IMR-90 (cell line): ENCODE data around the gene ITFG1. TPM values are rescaled to one million over a fixed set of nuclear protein-coding genes. Genes with fewer than 3 reads are reported as not detected.

Experiments used
- ATAC-seq: fragments of 200-7000 bp; cut with Tn5 transposase; 2 replicates; pipeline ENCODE4 v1.9.1; 2020; ENCODE audit warnings: low read depth, mild to moderate bottlenecking, moderate library complexity
- BruUV-seq: library from RNA; stranded (reverse); fragments of 400-500 nt; replicated peaks from 2 replicates; lab custom pipeline; 2021; lab: Mats Ljungman, UMichigan
- CTCF ChIA-PET: fragments of 300-600 bp; formaldehyde crosslinking; extraction: SDS; loops from one replicate; lab custom pipeline; 2021; ENCODE audit warnings: antibody characterized with exemption; lab: Yijun Ruan, JAX
- POLR2A ChIA-PET: fragments of 300-600 bp; sonication (Branson Sonifier 250); formaldehyde crosslinking; loops from one replicate; lab custom pipeline; 2022; ENCODE audit warnings: antibody characterized with exemption; ENCODE audit not compliant: unreplicated experiment; lab: Charles Lee
- DNase-seq: peaks from one replicate; pipeline ENCODE4 v3.0.0; 2013
- H2AFZ ChIP-seq: replicated peaks from 2 replicates; pipeline ENCODE3; 2013; ENCODE audit warnings: low read length, mild to moderate bottlenecking; ENCODE audit not compliant: poor library complexity
- H2AK5ac ChIP-seq: 2 replicates; pipeline ENCODE4 v1.6.1; 2013; ENCODE audit warnings: low read depth, low read length, inconsistent platforms
- H2AK9ac ChIP-seq: replicated peaks from 2 replicates; pipeline ENCODE3; 2013; ENCODE audit warnings: mild to moderate bottlenecking, low read depth, low read length, moderate library complexity; ENCODE audit not compliant: poor library complexity
- H2BK120ac ChIP-seq: 2 replicates; pipeline ENCODE4 v1.6.1; 2013; ENCODE audit warnings: low read depth, low read length, inconsistent platforms
- H2BK15ac ChIP-seq: 3 replicates; pipeline ENCODE4 v1.6.1; 2013; ENCODE audit warnings: low read depth, low read length, inconsistent platforms
- H2BK20ac ChIP-seq: 2 replicates; pipeline ENCODE4 v1.6.1; 2013; ENCODE audit warnings: low read depth, mild to moderate bottlenecking, inconsistent platforms, low read length, moderate library complexity
- H2BK5ac ChIP-seq: 2 replicates; pipeline ENCODE4 v1.6.1; 2013; ENCODE audit warnings: mild to moderate bottlenecking, low read depth, low read length, inconsistent platforms; ENCODE audit not compliant: poor library complexity, severe bottlenecking
- H3K14ac ChIP-seq: replicated peaks from 2 replicates; pipeline ENCODE4 v1.6.1; 2013; ENCODE audit warnings: low read depth, low read length, inconsistent platforms
- H3K18ac ChIP-seq: 2 replicates; pipeline ENCODE4 v1.6.1; 2013; ENCODE audit warnings: low read depth, low read length, control low read depth
- H3K23ac ChIP-seq: 2 replicates; pipeline ENCODE4 v1.6.1; 2013; ENCODE audit warnings: low read depth, low read length, inconsistent platforms
- H3K27ac ChIP-seq: 2 replicates; pipeline ENCODE4 v1.5.1; 2013; ENCODE audit warnings: mild to moderate bottlenecking, control low read depth, low read length; ENCODE audit not compliant: insufficient read depth
- H3K27me3 ChIP-seq: 2 replicates; pipeline ENCODE4 v1.6.1; 2013; ENCODE audit warnings: low read length; ENCODE audit not compliant: control insufficient read depth, insufficient read depth
- H3K36me3 ChIP-seq: 2 replicates; pipeline ENCODE4 v1.6.1; 2013; ENCODE audit warnings: low read length, mixed read lengths; ENCODE audit not compliant: control insufficient read depth, insufficient read depth
- H3K4ac ChIP-seq: 2 replicates; pipeline ENCODE4 v1.6.1; 2013; ENCODE audit warnings: low read depth, low read length, inconsistent platforms
- H3K4me1 ChIP-seq: 2 replicates; pipeline ENCODE4 v1.6.1; 2013; ENCODE audit warnings: low read length, mixed read lengths; ENCODE audit not compliant: control insufficient read depth, insufficient read depth
- H3K4me2 ChIP-seq: 2 replicates; pipeline ENCODE4 v1.6.1; 2013; ENCODE audit warnings: low read depth, mild to moderate bottlenecking, control low read depth, low read length, moderate library complexity
- H3K4me3 ChIP-seq: 2 replicates; pipeline ENCODE4 v1.5.1; 2013; ENCODE audit warnings: low read depth, mild to moderate bottlenecking, control low read depth, low read length, moderate library complexity; ENCODE audit not compliant: insufficient read depth
- H3K56ac ChIP-seq: 2 replicates; pipeline ENCODE4 v1.6.1; 2013; ENCODE audit warnings: low read length, inconsistent platforms; ENCODE audit not compliant: insufficient read depth; ENCODE audit errors: extremely low read depth
- H3K79me1 ChIP-seq, 2 experiments: 2 replicates each; pipeline ENCODE4 v1.6.1; 2013; ENCODE audit warnings: low read length in 2 of 2, inconsistent platforms in 1 of 2, low read depth in 1 of 2
- H3K9ac ChIP-seq: 2 replicates; pipeline ENCODE4 v1.6.1; 2013; ENCODE audit warnings: low read depth, low read length, control low read depth
- H3K9me1 ChIP-seq: 2 replicates; pipeline ENCODE4 v1.6.1; 2013; ENCODE audit warnings: low read length, inconsistent platforms; ENCODE audit not compliant: insufficient read depth
- H3K9me3 ChIP-seq: 2 replicates; pipeline ENCODE4 v1.6.1; 2013; ENCODE audit warnings: low read length; ENCODE audit not compliant: control insufficient read depth, insufficient read depth
- H4K20me1 ChIP-seq: 2 replicates; pipeline ENCODE4 v1.6.1; 2013; ENCODE audit warnings: low read length, inconsistent platforms; ENCODE audit not compliant: insufficient read depth
- H4K5ac ChIP-seq: 2 replicates; pipeline ENCODE4 v1.6.1; 2013; ENCODE audit warnings: mild to moderate bottlenecking, low read depth, low read length, control low read depth
- H4K8ac ChIP-seq, 2 experiments: 2 replicates each; pipeline ENCODE4 v1.6.1; 2013; ENCODE audit warnings: low read depth in 2 of 2, low read length in 2 of 2, control low read depth in 1 of 2, inconsistent platforms in 1 of 2
- H4K91ac ChIP-seq: 2 replicates; pipeline ENCODE4 v1.6.1; 2013; ENCODE audit warnings: low read depth, low read length, inconsistent platforms; ENCODE audit not compliant: insufficient read depth
- BHLHE40 ChIP-seq: fragments of 150-350 bp; IDR thresholded peaks from 2 replicates; pipeline ENCODE4 v1.6.1; 2016; ENCODE audit warnings: mild to moderate bottlenecking, low read depth, low read length
- CEBPB ChIP-seq: IDR thresholded peaks from 2 replicates; pipeline ENCODE4 v1.6.1; 2012; ENCODE audit warnings: low read depth, low read length, improper control_type of control experiment
- CHD1 ChIP-seq: IDR thresholded peaks from 2 replicates; pipeline ENCODE4 v1.6.1; 2012; ENCODE audit warnings: low read depth, low read length, improper control_type of control experiment
- FOS ChIP-seq: fragments of 150-350 bp; IDR thresholded peaks from 2 replicates; pipeline ENCODE4 v1.6.1; 2016; ENCODE audit warnings: low read depth, low read length
- MAZ ChIP-seq: IDR thresholded peaks from 2 replicates; pipeline ENCODE4 v1.6.1; 2012; ENCODE audit warnings: low read depth, mild to moderate bottlenecking, low read length, improper control_type of control experiment, moderate library complexity, borderline replicate concordance
- MXI1 ChIP-seq: IDR thresholded peaks from 2 replicates; pipeline ENCODE4 v1.6.1; 2012; ENCODE audit warnings: low read depth, mild to moderate bottlenecking, low read length, moderate library complexity, borderline replicate concordance
- NFE2L2 ChIP-seq: fragments of 150-350 bp; IDR thresholded peaks from 2 replicates; pipeline ENCODE4 v1.6.1; 2016; ENCODE audit warnings: low read depth, mild to moderate bottlenecking, low read length
- RAD21 ChIP-seq: IDR thresholded peaks from 2 replicates; pipeline ENCODE4 v1.6.1; 2012; ENCODE audit warnings: low read length, improper control_type of control experiment
- RFX5 ChIP-seq: IDR thresholded peaks from 2 replicates; pipeline ENCODE4 v1.8.0; 2012; ENCODE audit warnings: low read depth, mild to moderate bottlenecking, low read length, moderate library complexity
- SMC3 ChIP-seq: fragments of 150-350 bp; IDR thresholded peaks from 2 replicates; pipeline ENCODE4 v1.6.1; 2016; ENCODE audit warnings: low read depth, mild to moderate bottlenecking, antibody characterized with exemption, low read length, moderate library complexity
- WGBS, 2 experiments: methylation state at CpG; one replicate each; pipeline versions ENCODE4 v1.1.5 to v1.1.7; 2013; ENCODE audit warnings: missing lambda C conversion rate in 2 of 2; ENCODE audit not compliant: insufficient read length in 1 of 2; ENCODE audit errors: extremely low coverage in 2 of 2; 5-methylcytosine and 5-hydroxymethylcytosine counted together
- dilution Hi-C: fragments of 300-500 bp; cut with HindIII; formaldehyde crosslinking; loops from one replicate; pipeline ENCODE4 v1.14.3; 2018; ENCODE audit warnings: low sequenced_read_pairs; ENCODE audit not compliant: unreplicated experiment
- in situ Hi-C: fragments of 300-500 bp; cut with MboI; formaldehyde crosslinking; loops from 3 replicates; pipeline ENCODE4 v1.14.3; 2019; ENCODE audit warnings: low sequenced_read_pairs, inconsistent platforms, mixed read lengths
- intact Hi-C: fragments of 100-400 bp; cut with micrococcal nuclease; formaldehyde crosslinking; loops from 2 replicates; pipeline ENCODE4 v1.10.0; 2022
- polyA plus RNA-seq, 3 experiments: library from polyadenylated mRNA; depleted of rRNA; stranded (reverse); fragments of >200 nt; gene quantifications; 2 replicates each; pipeline ENCODE4 v1.2.3, GENCODE V29; 2012; ENCODE audit warnings: low replicate concordance in 1 of 3
- total RNA-seq: library from RNA; depleted of rRNA; stranded (reverse); fragments of >200 nt; gene quantifications from 2 replicates; pipeline ENCODE4 v1.2.3, GENCODE V29; 2012
- TF ChIP-seq, protein P1 (sequence below): fragments of 150-350 bp; IDR thresholded peaks from 2 replicates; pipeline ENCODE4 v1.6.1; 2017; ENCODE audit warnings: mild to moderate bottlenecking, antibody characterized with exemption, low read length, low read depth
- TF ChIP-seq, protein P2 (sequence below): fragments of 150-350 bp; IDR thresholded peaks from 2 replicates; pipeline ENCODE4 v1.6.1; 2016; ENCODE audit warnings: low read depth, mild to moderate bottlenecking, low read length, moderate library complexity, borderline replicate concordance
- TF ChIP-seq, protein P3 (sequence below): conservative IDR thresholded peaks from 2 replicates; pipeline ENCODE4 v1.5.1; 2012; ENCODE audit warnings: mild to moderate bottlenecking, low read depth, low read length, improper control_type of control experiment

Gene ITFG1
- total and polyA plus RNA-seq, 2 of the 4 experiments (the other 2 are of a cell fraction), result 54.3 to 60.4 TPM

DNA sequence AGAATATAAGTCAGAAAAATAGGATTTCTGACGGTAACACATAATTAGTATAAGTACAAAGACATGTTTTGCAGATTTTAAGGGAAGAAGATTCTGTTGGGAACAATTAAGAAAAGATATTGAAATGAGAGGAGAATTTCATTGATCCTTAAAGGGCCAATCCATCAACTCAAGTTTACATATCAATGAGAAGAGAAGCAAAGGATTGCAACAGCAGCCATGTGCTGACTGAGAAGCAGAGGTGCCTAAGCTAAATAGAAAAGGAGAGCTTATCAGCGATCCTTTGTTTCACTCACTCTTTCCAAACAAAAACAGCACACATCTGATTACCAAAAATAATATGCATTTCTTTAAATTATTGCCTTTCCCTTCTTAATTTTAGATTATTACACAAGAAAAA is 94.6 kb downstream of the ITFG1 start:
- no peak overlapping the region for H3K4me3 ChIP-seq
- H3K4me1 ChIP-seq, result no peaks in the 10 kb centered on the region
- H3K9me3 ChIP-seq, result peaks cover 1% of the 10 kb centered on the region; the same call in 1 of the 2 replicates
- WGBS, 2 experiments, result no CpG with 5 or more reads among the region's 2 CpGs
- H3K27me3 ChIP-seq, result no peaks in the 10 kb centered on the region
- H3K14ac ChIP-seq, result no peak overlapping the region
- H3K56ac ChIP-seq, result no peak overlapping the region
- H3K4ac ChIP-seq, result no peak overlapping the region
- CTCF ChIA-PET, result interaction anchor here (0.6 kb wide), 1 partner anchor 102 kb away, joined by 3 read pairs; no protein-coding TSS in a partner anchor
- no peak overlapping the region for H2AK5ac ChIP-seq
- H3K9me1 ChIP-seq, result peaks cover 3% of the 10 kb centered on the region; the same call in 1 of the 2 replicates
- POLR2A ChIA-PET, result no interaction called here
- DNase-seq (no peak), ATAC-seq (no peak)
- TF ChIP-seq CHD1, result no peak
- no peak for TF ChIP-seq MAZ
- TF ChIP-seq CEBPB, result no peak
- TF ChIP-seq FOS, result no peak
- no peak for TF ChIP-seq RAD21
- no peak for TF ChIP-seq RFX5
- TF ChIP-seq, protein P1, sequence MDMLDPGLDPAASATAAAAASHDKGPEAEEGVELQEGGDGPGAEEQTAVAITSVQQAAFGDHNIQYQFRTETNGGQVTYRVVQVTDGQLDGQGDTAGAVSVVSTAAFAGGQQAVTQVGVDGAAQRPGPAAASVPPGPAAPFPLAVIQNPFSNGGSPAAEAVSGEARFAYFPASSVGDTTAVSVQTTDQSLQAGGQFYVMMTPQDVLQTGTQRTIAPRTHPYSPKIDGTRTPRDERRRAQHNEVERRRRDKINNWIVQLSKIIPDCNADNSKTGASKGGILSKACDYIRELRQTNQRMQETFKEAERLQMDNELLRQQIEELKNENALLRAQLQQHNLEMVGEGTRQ, result no peak
- no peak for TF ChIP-seq NFE2L2
- TF ChIP-seq, protein P2, sequence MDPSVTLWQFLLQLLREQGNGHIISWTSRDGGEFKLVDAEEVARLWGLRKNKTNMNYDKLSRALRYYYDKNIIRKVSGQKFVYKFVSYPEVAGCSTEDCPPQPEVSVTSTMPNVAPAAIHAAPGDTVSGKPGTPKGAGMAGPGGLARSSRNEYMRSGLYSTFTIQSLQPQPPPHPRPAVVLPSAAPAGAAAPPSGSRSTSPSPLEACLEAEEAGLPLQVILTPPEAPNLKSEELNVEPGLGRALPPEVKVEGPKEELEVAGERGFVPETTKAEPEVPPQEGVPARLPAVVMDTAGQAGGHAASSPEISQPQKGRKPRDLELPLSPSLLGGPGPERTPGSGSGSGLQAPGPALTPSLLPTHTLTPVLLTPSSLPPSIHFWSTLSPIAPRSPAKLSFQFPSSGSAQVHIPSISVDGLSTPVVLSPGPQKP, result no peak
- TF ChIP-seq MXI1, result no peak
- TF ChIP-seq, protein P3, sequence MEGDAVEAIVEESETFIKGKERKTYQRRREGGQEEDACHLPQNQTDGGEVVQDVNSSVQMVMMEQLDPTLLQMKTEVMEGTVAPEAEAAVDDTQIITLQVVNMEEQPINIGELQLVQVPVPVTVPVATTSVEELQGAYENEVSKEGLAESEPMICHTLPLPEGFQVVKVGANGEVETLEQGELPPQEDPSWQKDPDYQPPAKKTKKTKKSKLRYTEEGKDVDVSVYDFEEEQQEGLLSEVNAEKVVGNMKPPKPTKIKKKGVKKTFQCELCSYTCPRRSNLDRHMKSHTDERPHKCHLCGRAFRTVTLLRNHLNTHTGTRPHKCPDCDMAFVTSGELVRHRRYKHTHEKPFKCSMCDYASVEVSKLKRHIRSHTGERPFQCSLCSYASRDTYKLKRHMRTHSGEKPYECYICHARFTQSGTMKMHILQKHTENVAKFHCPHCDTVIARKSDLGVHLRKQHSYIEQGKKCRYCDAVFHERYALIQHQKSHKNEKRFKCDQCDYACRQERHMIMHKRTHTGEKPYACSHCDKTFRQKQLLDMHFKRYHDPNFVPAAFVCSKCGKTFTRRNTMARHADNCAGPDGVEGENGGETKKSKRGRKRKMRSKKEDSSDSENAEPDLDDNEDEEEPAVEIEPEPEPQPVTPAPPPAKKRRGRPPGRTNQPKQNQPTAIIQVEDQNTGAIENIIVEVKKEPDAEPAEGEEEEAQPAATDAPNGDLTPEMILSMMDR, result no peak
- TF ChIP-seq BHLHE40, result no peak
- no peak for TF ChIP-seq SMC3
- H3K23ac ChIP-seq, result no peak overlapping the region
- H3K9ac ChIP-seq, result no peak overlapping the region
- H3K4me2 ChIP-seq, result no peak overlapping the region
- in situ Hi-C loops, result no loop called here
- H4K8ac ChIP-seq, result no peak overlapping the region
- H4K91ac ChIP-seq, result no peak overlapping the region
- dilution Hi-C loops, result no loop called here
- no peak overlapping the region for H2BK120ac ChIP-seq
- H2BK15ac ChIP-seq, result no peak overlapping the region
- intact Hi-C loops, result no loop called here
- H3K18ac ChIP-seq, result no peak overlapping the region
- H4K5ac ChIP-seq, result no peak overlapping the region
- H2AK9ac ChIP-seq, result no peak overlapping the region
- no peak overlapping the region for H2AFZ ChIP-seq
- no TSS peak for BruUV-seq
- no peaks in the 10 kb centered on the region; a peak in 1 of 4 replicates for H3K79me1 ChIP-seq
- H3K36me3 ChIP-seq, result peaks cover 7% of the 10 kb centered on the region
- H4K20me1 ChIP-seq, result no peaks in the 10 kb centered on the region
- no peak overlapping the region for H2BK5ac ChIP-seq
- H3K27ac ChIP-seq, result no peak overlapping the region
- no peak overlapping the region for H2BK20ac ChIP-seq
